H1 (cell line): Measurements from ENCODE around the gene GABRG3. TPM values are rescaled to one million over a fixed set of nuclear protein-coding genes. Genes with fewer than 3 reads are reported as not detected.

Experiments used
- CTCF ChIA-PET: fragments of 300-600 bp; sonication (Branson Sonifier 250); formaldehyde crosslinking; loops from one replicate; lab custom pipeline; 2021; ENCODE audit not compliant: partially characterized antibody; lab: Charles Lee
- POLR2A ChIA-PET: fragments of 300-600 bp; sonication (Branson Sonifier 250); formaldehyde crosslinking; loops from one replicate; lab custom pipeline; 2021; ENCODE audit warnings: inconsistent platforms; ENCODE audit not compliant: partially characterized antibody; lab: Charles Lee
- DNase-seq, 2 experiments: peaks; one replicate each; pipeline versions ENCODE4 v3.0.0 to v3.0.0-alpha.2; 2010 to 2022; ENCODE audit warnings: low spot score in 2 of 2, low read depth in 1 of 2, mixed read lengths in 1 of 2
- FAIRE-seq: peaks from 2 replicates; lab custom pipeline; 2011; peaks lifted over from hg19 to GRCh38; lab: Jason Lieb, UNC
- H2AFZ ChIP-seq: 2 replicates; pipeline ENCODE4 v1.8.1; 2012; ENCODE audit warnings: low read length, inconsistent platforms
- H2AK5ac ChIP-seq: 2 replicates; pipeline ENCODE4 v1.6.1; 2013; ENCODE audit warnings: low read depth, low read length
- H2BK120ac ChIP-seq: replicated peaks from 2 replicates; pipeline ENCODE3; 2013; ENCODE audit warnings: low read depth, low read length, inconsistent platforms
- H2BK12ac ChIP-seq: 2 replicates; pipeline ENCODE4 v1.6.1; 2013; ENCODE audit warnings: low read depth, low read length
- H2BK15ac ChIP-seq: 2 replicates; pipeline ENCODE4 v1.6.1; 2013; ENCODE audit warnings: low read length
- H2BK20ac ChIP-seq: 2 replicates; pipeline ENCODE4 v1.6.1; 2013; ENCODE audit warnings: low read length
- H2BK5ac ChIP-seq: 2 replicates; pipeline ENCODE4 v1.6.1; 2013; ENCODE audit warnings: low read depth, low read length
- H3K14ac ChIP-seq: 2 replicates; pipeline ENCODE4 v1.6.1; 2013; ENCODE audit warnings: inconsistent platforms; ENCODE audit not compliant: insufficient read length
- H3K18ac ChIP-seq: 2 replicates; pipeline ENCODE4 v1.6.1; 2013; ENCODE audit warnings: low read length; ENCODE audit errors: extremely low read depth
- H3K23ac ChIP-seq: 2 replicates; pipeline ENCODE4 v1.6.1; 2013; ENCODE audit warnings: inconsistent platforms; ENCODE audit not compliant: insufficient read length
- H3K23me2 ChIP-seq: 2 replicates; pipeline ENCODE4 v1.6.1; 2013; ENCODE audit warnings: low read depth, low read length
- H3K27ac ChIP-seq: 2 replicates; pipeline ENCODE4 v1.6.1; 2011; ENCODE audit warnings: low read depth, low read length, inconsistent platforms
- H3K27me3 ChIP-seq, 4 experiments: replicated peaks in 1 of 4; 1 replicate in 1 of 4; 2 replicates in 3 of 4; pipeline versions ENCODE4 v1.6.1 to v1.8.1; 2011 to 2013; ENCODE audit warnings: low read length in 3 of 4, mild to moderate bottlenecking in 3 of 4, inconsistent platforms in 2 of 4, mixed read lengths in 2 of 4, moderate library complexity in 1 of 4; ENCODE audit not compliant: control insufficient read depth in 3 of 4, insufficient read depth in 3 of 4; ENCODE audit errors: extremely low read depth in 1 of 4
- H3K36me3 ChIP-seq, 4 experiments: 2 replicates each; pipeline versions ENCODE4 v1.6.1 to v1.8.1; 2011 to 2013; ENCODE audit warnings: mild to moderate bottlenecking in 4 of 4, low read length in 3 of 4, moderate library complexity in 2 of 4, control low read depth in 1 of 4, inconsistent platforms in 1 of 4; ENCODE audit not compliant: insufficient read depth in 4 of 4, control insufficient read depth in 2 of 4
- H3K4ac ChIP-seq: replicated peaks from 2 replicates; pipeline ENCODE3; 2013; ENCODE audit warnings: low read length, low read depth, mixed read lengths, inconsistent platforms; ENCODE audit not compliant: insufficient read length
- H3K4me1 ChIP-seq, 4 experiments: replicated peaks in 1 of 4; 1 replicate in 1 of 4; 2 replicates in 3 of 4; pipeline versions ENCODE4 v1.6.1 to v1.8.1; 2011 to 2013; ENCODE audit warnings: low read length in 3 of 4, inconsistent platforms in 2 of 4, mixed read lengths in 1 of 4; ENCODE audit not compliant: insufficient read depth in 4 of 4, control insufficient read depth in 3 of 4
- H3K4me2 ChIP-seq, 2 experiments: 2 replicates each; pipeline versions ENCODE4 v1.6.1 to v1.8.1; 2011 to 2013; ENCODE audit warnings: low read depth in 2 of 2, low read length in 2 of 2, control low read depth in 1 of 2, inconsistent platforms in 1 of 2, mild to moderate bottlenecking in 1 of 2; ENCODE audit not compliant: insufficient read depth in 1 of 2
- H3K4me3 ChIP-seq, 4 experiments: fragments of 200-600, 300-600 bp in 1 of 4; sonication (generic), shearing (Covaris generic), sonication (Bioruptor Twin) in 1 of 4; 2 replicates each; pipeline versions ENCODE4 v1.5.1 to v1.8.1; 2011 to 2016; ENCODE audit warnings: low read length in 4 of 4, low read depth in 3 of 4, control low read depth in 2 of 4, inconsistent platforms in 2 of 4, mild to moderate bottlenecking in 2 of 4, mixed read lengths in 1 of 4, moderate library complexity in 1 of 4; ENCODE audit not compliant: insufficient read depth in 2 of 4; ENCODE audit errors: extremely low read depth in 1 of 4
- H3K56ac ChIP-seq: replicated peaks from 2 replicates; pipeline ENCODE3; 2013; ENCODE audit warnings: low read depth, mild to moderate bottlenecking, mixed read lengths, low read length, inconsistent platforms; ENCODE audit not compliant: insufficient read length
- H3K79me1 ChIP-seq: 2 replicates; pipeline ENCODE4 v1.6.1; 2013; ENCODE audit warnings: low read depth, low read length, control low read depth
- H3K79me2 ChIP-seq, 2 experiments: 2 replicates each; pipeline versions ENCODE4 v1.6.1 to v1.8.1; 2012 to 2013; ENCODE audit warnings: low read length in 2 of 2, mild to moderate bottlenecking in 2 of 2, inconsistent platforms in 1 of 2; ENCODE audit not compliant: insufficient read depth in 2 of 2, control insufficient read depth in 1 of 2
- H3K9ac ChIP-seq, 4 experiments: replicated peaks in 1 of 4; 1 replicate in 1 of 4; 2 replicates in 3 of 4; pipeline versions ENCODE4 v1.6.1 to v1.8.1; 2011 to 2013; ENCODE audit warnings: low read depth in 3 of 4, low read length in 3 of 4, control low read depth in 2 of 4, mild to moderate bottlenecking in 2 of 4, moderate library complexity in 2 of 4, inconsistent platforms in 1 of 4; ENCODE audit errors: extremely low read depth in 1 of 4
- H3K9me3 ChIP-seq, 2 experiments: 2 replicates each; pipeline versions ENCODE4 v1.6.1 to v1.8.1; 2012 to 2013; ENCODE audit warnings: mild to moderate bottlenecking in 2 of 2, moderate library complexity in 2 of 2, control low read depth in 1 of 2, inconsistent platforms in 1 of 2, low read depth in 1 of 2, low read length in 1 of 2, mixed read lengths in 1 of 2; ENCODE audit not compliant: insufficient read depth in 2 of 2
- H4K20me1 ChIP-seq, 2 experiments: replicated peaks in 1 of 2; 2 replicates each; pipeline versions ENCODE3 to v1.8.1; 2011 to 2013; ENCODE audit warnings: inconsistent platforms in 2 of 2, low read length in 2 of 2, mild to moderate bottlenecking in 1 of 2; ENCODE audit not compliant: insufficient read depth in 2 of 2, control insufficient read depth in 1 of 2
- H4K5ac ChIP-seq: 2 replicates; pipeline ENCODE4 v1.6.1; 2013; ENCODE audit warnings: low read length, low read depth, mixed read lengths, inconsistent platforms; ENCODE audit not compliant: insufficient read length
- H4K8ac ChIP-seq: 2 replicates; pipeline ENCODE4 v1.8.0; 2013; ENCODE audit warnings: mild to moderate bottlenecking, moderate library complexity, low read length, inconsistent platforms; ENCODE audit not compliant: insufficient read depth; ENCODE audit errors: extremely low read depth
- H4K91ac ChIP-seq: replicated peaks from 2 replicates; pipeline ENCODE3; 2013; ENCODE audit warnings: low read length, mixed read lengths, inconsistent platforms; ENCODE audit not compliant: insufficient read length
- GTF2F1 ChIP-seq: IDR thresholded peaks from 2 replicates; pipeline ENCODE4 v1.6.1; 2012; ENCODE audit warnings: low read depth, low read length, improper control_type of control experiment, borderline replicate concordance
- KDM4A ChIP-seq: IDR thresholded peaks from one replicate; pipeline ENCODE4 v1.7.1; 2012; ENCODE audit warnings: low read depth, mild to moderate bottlenecking, moderate library complexity, low read length, inconsistent platforms; ENCODE audit not compliant: severe bottlenecking
- POU5F1 ChIP-seq: IDR thresholded peaks from 2 replicates; pipeline ENCODE4 v1.6.1; 2011; ENCODE audit warnings: low read depth, mild to moderate bottlenecking, low read length, moderate library complexity
- RBBP5 ChIP-seq: IDR thresholded peaks from 2 replicates; pipeline ENCODE4 v1.7.1; 2012; ENCODE audit warnings: low read depth, mild to moderate bottlenecking, inconsistent platforms, low read length, moderate library complexity, borderline replicate concordance
- WGBS, 2 experiments: shearing (Covaris generic) in 1 of 2; methylation state at CpG; one replicate each; pipeline versions ENCODE4 v1.1.6 to v1.1.7; 2013 to 2015; ENCODE audit warnings: low lambda C conversion rate in 2 of 2, mixed read lengths in 2 of 2, inconsistent platforms in 1 of 2, low coverage in 1 of 2, missing lambda C conversion rate in 1 of 2; ENCODE audit not compliant: insufficient replicate concordance in 2 of 2, insufficient coverage in 1 of 2, insufficient read length in 1 of 2; ENCODE audit errors: extremely low coverage in 1 of 2, missing lambda C conversion rate in 1 of 2; 5-methylcytosine and 5-hydroxymethylcytosine counted together
- polyA plus RNA-seq, 7 experiments: library from polyadenylated mRNA; depleted of rRNA in 3 of 7; stranded (reverse) in 5 of 7; unstranded in 2 of 7; fragments of >200 nt in 5 of 7; fragments of 200-250 nt in 2 of 7; gene quantifications; 1 replicate in 5 of 7; 2 replicates in 1 of 7; 4 replicates in 1 of 7; pipeline versions ENCODE4 v1.2.1 to v1.2.3, GENCODE V29; 2011 to 2013; ENCODE audit warnings: missing spikeins in 2 of 7, mixed read lengths in 2 of 7
- total RNA-seq: library from RNA; stranded (reverse); fragmentation: NEBNext Ultra II Directional; extraction: Animal tissue kit (Norgen Biotek cat#: 25700); gene quantifications from 2 replicates; pipeline ENCODE4 v1.2.1, GENCODE V29; 2021
- TF ChIP-seq, protein P1 (sequence below): IDR thresholded peaks from 2 replicates; pipeline ENCODE4 v1.6.1; 2011; ENCODE audit warnings: low read length, improper control_type of control experiment

GABRG3 gene
- total and polyA plus RNA-seq, 2 of the 8 experiments (the other 6 are each of a cell fraction or from before 2014, with no cell fraction given) = 0.17 to 0.80 TPM

DNA sequence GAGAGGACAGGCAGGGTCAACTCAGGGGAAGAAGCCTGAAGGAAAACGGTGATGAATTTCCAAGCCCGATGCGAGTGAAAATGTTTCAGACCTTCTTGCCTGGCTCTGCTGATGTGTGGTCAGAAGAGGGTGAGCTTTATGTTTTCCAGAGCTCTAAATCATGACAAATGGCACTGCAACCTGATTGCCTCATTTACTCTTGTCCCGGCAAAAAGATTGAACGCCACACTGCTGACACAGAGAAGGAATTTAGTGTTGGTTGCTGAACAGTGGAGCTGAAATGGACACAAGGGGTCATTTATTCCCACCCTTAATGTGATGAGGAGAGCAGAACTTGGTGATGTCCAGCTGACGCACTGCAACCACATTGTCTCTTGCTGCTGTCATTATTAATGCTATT, 36.1 kb upstream of the GABRG3 start:
- no peak overlapping the region for H3K9ac ChIP-seq
- CTCF ChIA-PET = interaction anchor here (1.1 to 1.3 kb wide), 2 partner anchors 39 to 43 kb away, joined by 3 to 6 read pairs; no protein-coding TSS in a partner anchor
- H3K4me2 ChIP-seq = no peak overlapping the region
- no peak for TF ChIP-seq GTF2F1
- TF ChIP-seq RBBP5 = no peak
- TF ChIP-seq KDM4A = no peak
- no peak for TF ChIP-seq POU5F1
- TF ChIP-seq, protein P1, sequence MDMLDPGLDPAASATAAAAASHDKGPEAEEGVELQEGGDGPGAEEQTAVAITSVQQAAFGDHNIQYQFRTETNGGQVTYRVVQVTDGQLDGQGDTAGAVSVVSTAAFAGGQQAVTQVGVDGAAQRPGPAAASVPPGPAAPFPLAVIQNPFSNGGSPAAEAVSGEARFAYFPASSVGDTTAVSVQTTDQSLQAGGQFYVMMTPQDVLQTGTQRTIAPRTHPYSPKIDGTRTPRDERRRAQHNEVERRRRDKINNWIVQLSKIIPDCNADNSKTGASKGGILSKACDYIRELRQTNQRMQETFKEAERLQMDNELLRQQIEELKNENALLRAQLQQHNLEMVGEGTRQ = no peak
- H4K20me1 ChIP-seq = no peaks in the 10 kb centered on the region
- 97% methylated on average over 6 of the region's 6 CpGs; no CpG with 5 or more reads in 1 of the 2 experiments for WGBS, 2 experiments
- H3K56ac ChIP-seq = no peak overlapping the region
- FAIRE-seq (no peak), DNase-seq (no peak)
- no peak overlapping the region for H2BK5ac ChIP-seq
- H3K14ac ChIP-seq = no peak overlapping the region
- H3K23ac ChIP-seq = no peak overlapping the region
- no peak overlapping the region for H2AFZ ChIP-seq
- H3K79me2 ChIP-seq = no peaks in the 10 kb centered on the region
- no peak overlapping the region for H3K4me3 ChIP-seq
- H3K4ac ChIP-seq = no peak overlapping the region
- no peak overlapping the region for H2AK5ac ChIP-seq
- POLR2A ChIA-PET = interaction anchor here (1.4 kb wide), 1 partner anchor 21 kb away, joined by 4 read pairs; no protein-coding TSS in a partner anchor
- no peak overlapping the region for H2BK120ac ChIP-seq
- no peak overlapping the region for H2BK15ac ChIP-seq
- H2BK20ac ChIP-seq = no peak overlapping the region
- no peak overlapping the region for H3K27ac ChIP-seq
- no peak overlapping the region for H2BK12ac ChIP-seq
- H4K8ac ChIP-seq = no peak overlapping the region
- H3K23me2 ChIP-seq = no peaks in the 10 kb centered on the region
- no peaks in the 10 kb centered on the region for H3K9me3 ChIP-seq
- no peak overlapping the region for H4K91ac ChIP-seq
- no peak overlapping the region for H3K18ac ChIP-seq
- H3K27me3 ChIP-seq = no peaks in the 10 kb centered on the region
- no peak overlapping the region for H4K5ac ChIP-seq
- H3K36me3 ChIP-seq = no peaks in the 10 kb centered on the region
- H3K79me1 ChIP-seq = no peaks in the 10 kb centered on the region
- no peaks in the 10 kb centered on the region for H3K4me1 ChIP-seq
